ENCODE data around the gene CTSV. TPM values are rescaled to one million over a fixed set of nuclear protein-coding genes. Genes with fewer than 3 reads are reported as not detected.

Gene CTSV
- 59.1 and 63.4 TPM in 2 replicates for total RNA-seq (2014; rRNA removed; shearing (Covaris generic))
- polyA plus RNA-seq (2016; fragmentation: Nextera tagmentation; extraction: Ambion mirVana), result 89.9 and 97.9 TPM in 2 replicates
- long read RNA-seq, transcript CTSV-201 (8 exons, 1,546 nt), result major isoform, 57 of 63 reads
- long read RNA-seq, partial matches to known transcripts, result 2 of 63 reads
- long read RNA-seq, other reads (novel, unspliced or antisense), result 4 of 63 reads

DNA sequence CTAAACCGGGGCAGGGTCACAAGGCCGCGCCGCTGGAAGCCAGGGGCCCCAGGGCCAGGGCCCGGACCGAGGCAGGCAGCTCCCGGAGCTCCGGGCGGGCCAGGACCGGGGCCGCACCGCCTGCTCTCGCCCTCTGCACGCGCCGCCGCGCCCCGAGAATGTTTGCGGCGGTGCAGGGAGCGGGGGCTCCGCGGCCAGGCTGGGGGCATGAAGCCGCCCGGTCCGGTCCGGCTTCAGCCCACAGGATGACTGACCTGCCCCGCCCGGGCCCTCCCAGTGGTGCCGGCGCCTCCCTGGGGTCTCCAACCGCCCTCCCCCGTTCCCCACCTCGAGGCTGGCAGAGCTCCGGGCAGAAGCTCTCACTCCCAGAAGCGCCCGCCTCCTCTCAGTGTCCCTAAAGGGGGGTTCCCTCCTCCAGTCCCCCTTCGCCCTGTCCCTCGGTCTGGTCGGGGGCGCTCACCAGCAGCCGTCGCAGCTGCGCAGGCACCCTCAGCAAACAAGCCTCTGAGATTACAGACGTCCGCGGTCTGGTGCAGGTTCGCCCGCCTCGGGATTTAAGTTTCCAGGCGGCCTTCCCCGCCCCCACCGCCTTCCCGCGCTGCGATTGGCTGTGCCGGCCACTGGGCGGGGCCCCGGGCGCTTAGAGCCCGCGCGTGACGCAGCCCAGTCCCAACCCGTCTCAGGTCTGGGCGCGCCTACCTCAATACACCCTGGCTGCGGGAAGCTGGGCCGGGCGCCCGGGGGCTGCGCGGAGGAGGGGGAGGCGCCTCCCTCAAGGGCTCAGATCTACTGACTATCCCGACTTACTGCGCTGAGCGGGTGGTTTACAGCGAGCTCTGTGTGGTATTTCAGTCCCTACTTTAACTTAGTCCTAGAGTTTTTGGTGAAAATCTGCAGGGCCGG, at the start of gene CTSV:
TSS of gene CTSV (minus strand) at position 532 of the 903 bp plus-strand sequence. CDS start 1,099 bp downstream, outside the sequence.
- peaks cover 11% of the 10 kb centered on the region for H4K20me1 ChIP-seq (replicated peaks; ENCODE audit: insufficient read depth)
- H3K4me3 Mint-ChIP-seq, result peak within 1 kb of the TSS; percentile 92
- peak; percentile 96 for ATAC-seq
- peak within 1 kb of the TSS; percentile 99 for H2AFZ ChIP-seq
- H3K27me3 ChIP-seq (ENCODE audit: insufficient read depth), result peaks cover 10% of the 10 kb centered on the region
- H3K27ac ChIP-seq (ENCODE audit: low read depth), result peak within 1 kb of the TSS; percentile 95
- H3K36me3 Mint-ChIP-seq (ENCODE audit: low read depth), result peaks cover 43% of the 10 kb centered on the region
- peaks cover 29% of the 10 kb centered on the region for H3K36me3 ChIP-seq (ENCODE audit: insufficient read depth)
- H3K27me3 Mint-ChIP-seq (ENCODE audit: insufficient read depth, low read depth, poor library complexity), result peaks cover 9% of the 10 kb centered on the region
- H3K79me2 ChIP-seq (replicated peaks; ENCODE audit: insufficient read depth), result peaks cover 12% of the 10 kb centered on the region
- peak; percentile 97 for DNase-seq (ENCODE audit: low spot score)
- H3K27ac Mint-ChIP-seq, result peak within 1 kb of the TSS; percentile 89
- 0 out of 3 replicates have a peak, but pooled peaks cover under 1% of the 10 kb centered on the region for H3K9me3 Mint-ChIP-seq
- peak within 1 kb of the TSS; percentile 86 for H3K4me3 ChIP-seq
- peaks cover 11% of the 10 kb centered on the region for H3K4me1 Mint-ChIP-seq
- H3K4me2 ChIP-seq, result peak within 1 kb of the TSS; percentile 96
- peaks cover 3% of the 10 kb centered on the region; the same call in 1 of the 2 replicates for H3F3A ChIP-seq (replicated peaks; ENCODE audit: low read depth)
- peaks cover 7% of the 10 kb centered on the region; the same call in 1 of the 2 replicates for H3K9me2 ChIP-seq (ENCODE audit: insufficient read depth)
- H3K4me1 ChIP-seq (ENCODE audit: insufficient read depth), result peaks cover 6% of the 10 kb centered on the region; the same call in 1 of the 2 replicates
- 0 out of 4 replicates have a peak, but pooled peaks of 1 of the 2 experiments have one; percentile 6 for TF ChIP-seq CTCF (conservative IDR thresholded peaks at IDR 0.05; ENCODE audit: low read depth in 2 of 2)
- no peak for TF ChIP-seq REST (IDR thresholded peaks at IDR 0.05; ENCODE audit: unreplicated experiment)
- TF ChIP-seq NANOG (IDR thresholded peaks at IDR 0.05; ENCODE audit: borderline replicate concordance), result no peak
- no peak for TF ChIP-seq STAT1 (IDR thresholded peaks at IDR 0.05; ENCODE audit: unreplicated experiment)
- TF ChIP-seq ETS1 (IDR thresholded peaks at IDR 0.05), result 0 out of 2 replicates have a peak, but pooled peaks have one; percentile 29
- TF ChIP-seq JUNB (IDR thresholded peaks at IDR 0.05; ENCODE audit: unreplicated experiment), result no peak
- TF ChIP-seq EZH2 (IDR thresholded peaks at IDR 0.05; ENCODE audit: low read depth, unreplicated experiment), result no peak
- no peak for TF ChIP-seq ZNF114 (CRISPR knock-in tag; IDR thresholded peaks at IDR 0.05)
- no peak for TF ChIP-seq ZNF462 (CRISPR knock-in tag; IDR thresholded peaks at IDR 0.05)
- TF ChIP-seq POLR2AphosphoS5 (IDR thresholded peaks at IDR 0.05; ENCODE audit: low read depth), result peak; percentile 99
- peak; percentile 72 for TF ChIP-seq CREB1 (CRISPR knock-in tag; IDR thresholded peaks at IDR 0.05; ENCODE audit: low read depth)
- no peak for TF ChIP-seq EZH2phosphoT487 (IDR thresholded peaks at IDR 0.05; ENCODE audit: unreplicated experiment)

Measured in GM23338 (cell line).